GM19043 (cell line): ENCODE data around the gene RPP40.
"Not testable (repeated sequence)": the region's sequence is repeated elsewhere in the genome, so short reads cannot be mapped to it uniquely, and the experiment has no call there.

Experiments
- ATAC-seq: cut with Tn5 transposase; IDR thresholded peaks from one replicate; pipeline ENCODE4 v1.9.1; 2021; ENCODE audit warnings: low read depth; ENCODE audit not compliant: unreplicated experiment

RPP40 gene

GRCh38 chr6:5023923-5024322 is 20.1 kb upstream of the RPP40 start:
- no peak for ATAC-seq

GRCh38 chr6:5020142-5020541 is 16.3 kb upstream of the RPP40 start:
- no peak for ATAC-seq

GRCh38 chr6:5014072-5014561 is 10.3 kb upstream of the RPP40 start:
- no peak for ATAC-seq

GRCh38 chr6:5012519-5012918 is 8.7 kb upstream of the RPP40 start:
- ATAC-seq, result no peak

- no peak for ATAC-seq
These were observed 7.5 kb upstream of the RPP40 start for GRCh38 chr6:5011346-5011745.

GRCh38 chr6:5007531-5007930 is 3.7 kb upstream of the RPP40 start:
- no peak for ATAC-seq

GRCh38 chr6:5006222-5006621 is 2.4 kb upstream of the RPP40 start:
- ATAC-seq, result no peak

GRCh38 chr6:5005038-5005433 is 1.2 kb upstream of the RPP40 start:
- ATAC-seq, result not testable (repeated sequence)

GRCh38 chr6:5004373-5005037 is 668 bp upstream of the RPP40 start:
- no peak for ATAC-seq

- no peak for ATAC-seq
These were observed 4.3 kb downstream of the RPP40 start for GRCh38 chr6:4999586-4999985.

GRCh38 chr6:4997862-4998261 is 6.0 kb downstream of the RPP40 start:
- ATAC-seq, result no peak

GRCh38 chr6:4994741-4995140 is 9.1 kb downstream of the RPP40 start:
- no peak for ATAC-seq

GRCh38 chr6:4987432-4987831 is 16.4 kb downstream of the RPP40 start:
- ATAC-seq, result no peak

- no peak for ATAC-seq
These were observed 16.8 kb downstream of the RPP40 start for GRCh38 chr6:4986999-4987398.

GRCh38 chr6:4983322-4983721 is 20.5 kb downstream of the RPP40 start:
- no peak for ATAC-seq

- ATAC-seq, result no peak
These were observed 22.1 kb downstream of the RPP40 start for GRCh38 chr6:4981761-4982160.

- no peak for ATAC-seq
These were observed 24.4 kb downstream of the RPP40 start for GRCh38 chr6:4979426-4979825.

GRCh38 chr6:4977468-4977867 is 26.4 kb downstream of the RPP40 start:
- ATAC-seq, result no peak

- ATAC-seq, result no peak
These were observed 28.3 kb downstream of the RPP40 start for GRCh38 chr6:4975506-4975905.

- ATAC-seq, result no peak
These were observed 28.9 kb downstream of the RPP40 start for GRCh38 chr6:4974962-4975361.

GRCh38 chr6:4973982-4974745 is 29.7 kb downstream of the RPP40 start:
- ATAC-seq, result no peak

GRCh38 chr6:4973415-4973814 is 30.4 kb downstream of the RPP40 start:
- ATAC-seq, result no peak
